ENCODE measurements around the gene CAPN2.

CAPN2 gene

GRCh38 chr1:223714421-223714724 is 2.0 kb downstream of the CAPN2 start:
- DNase-seq (ENCODE audit: extremely low spot score), result no peak
- TF ChIP-seq CTCF (IDR thresholded peaks at IDR 0.05; ENCODE audit: control extremely low read depth, extremely low read depth, low read depth, missing control alignments), result no peak
- POLR2A ChIA-PET, result no interaction called here
- CTCF ChIA-PET, result no interaction called here

- no peak for TF ChIP-seq CTCF (IDR thresholded peaks at IDR 0.05; ENCODE audit: control extremely low read depth, extremely low read depth, low read depth, missing control alignments)
- POLR2A ChIA-PET, result no interaction called here
- DNase-seq (ENCODE audit: extremely low spot score), result no peak
- CTCF ChIA-PET, result interaction anchor here (1.5 kb wide), 1 partner anchor 10 kb away, joined by 3 read pairs; no protein-coding TSS in a partner anchor
These were observed 2.7 kb downstream of the CAPN2 start for GRCh38 chr1:223714849-223715603.

GRCh38 chr1:223715604-223716172 is 3.3 kb downstream of the CAPN2 start:
- ChIA-PET POLR2A (no interaction called here), CTCF (interaction anchor here (1.5 kb wide), 2 partner anchors 10 to 17 kb away, joined by 3 to 4 read pairs; no protein-coding TSS in a partner anchor)
- TF ChIP-seq CTCF (IDR thresholded peaks at IDR 0.05; ENCODE audit: control extremely low read depth, extremely low read depth, low read depth, missing control alignments), result no peak
- DNase-seq (ENCODE audit: extremely low spot score), result no peak

- POLR2A ChIA-PET, result no interaction called here
- no peak for DNase-seq (ENCODE audit: extremely low spot score)
- no peak for TF ChIP-seq CTCF (IDR thresholded peaks at IDR 0.05; ENCODE audit: control extremely low read depth, extremely low read depth, low read depth, missing control alignments)
- CTCF ChIA-PET, result interaction anchor here (1.0 to 1.5 kb wide), 3 partner anchors 9 to 33 kb away, joined by 3 to 4 read pairs (median 3); no protein-coding TSS in a partner anchor
These were observed 4.0 kb downstream of the CAPN2 start for GRCh38 chr1:223716302-223716862.

GRCh38 chr1:223717123-223717522 is 4.8 kb downstream of the CAPN2 start:
- POLR2A ChIA-PET, result no interaction called here
- CTCF ChIA-PET, result interaction anchor here (1.0 to 1.5 kb wide), 2 partner anchors 19 to 32 kb away, joined by 3 to 4 read pairs; no protein-coding TSS in a partner anchor
- DNase-seq (ENCODE audit: extremely low spot score), result no peak
- TF ChIP-seq CTCF (IDR thresholded peaks at IDR 0.05; ENCODE audit: control extremely low read depth, extremely low read depth, low read depth, missing control alignments), result no peak

- ChIA-PET CTCF (interaction anchor here (0.9 to 1.5 kb wide), 5 partner anchors 10 to 27 kb away, joined by 3 to 5 read pairs (median 4); no protein-coding TSS in a partner anchor), POLR2A (no interaction called here)
- no peak for DNase-seq (ENCODE audit: extremely low spot score)
- no peak for TF ChIP-seq CTCF (IDR thresholded peaks at IDR 0.05; ENCODE audit: control extremely low read depth, extremely low read depth, low read depth, missing control alignments)
These were observed 5.5 kb downstream of the CAPN2 start for GRCh38 chr1:223717695-223718363.

Measured in GM10248 (cell line).